Nephron progenitor cell (in vitro differentiated cells): ENCODE data around the gene TIMM10B.

ENCODE experiments used
- DNase-seq: peaks from one replicate; pipeline ENCODE4 v3.0.0; 2021
- H3K27ac Mint-ChIP-seq: 2 replicates; pipeline ENCODE4 v1.8.0; 2021; ENCODE audit warnings: mild to moderate bottlenecking, moderate library complexity, mixed read lengths
- H3K27me3 Mint-ChIP-seq: 2 replicates; pipeline ENCODE4 v1.8.0; 2021; ENCODE audit warnings: mild to moderate bottlenecking, low read depth, mixed read lengths; ENCODE audit not compliant: poor library complexity
- H3K36me3 Mint-ChIP-seq: 2 replicates; pipeline ENCODE4 v1.8.0; 2021; ENCODE audit warnings: low read depth, mixed read lengths
- H3K4me1 Mint-ChIP-seq: 2 replicates; pipeline ENCODE4 v1.8.0; 2021; ENCODE audit warnings: mixed read lengths
- H3K4me3 Mint-ChIP-seq: 2 replicates; pipeline ENCODE4 v1.8.0; 2021; ENCODE audit warnings: mild to moderate bottlenecking, moderate library complexity, mixed read lengths
- H3K9me3 Mint-ChIP-seq: 2 replicates; pipeline ENCODE4 v1.8.0; 2021; ENCODE audit warnings: mild to moderate bottlenecking, moderate library complexity, mixed read lengths
- TF ChIP-seq, protein P1 (sequence below): fragments of 200-600 bp; sonication (generic); IDR thresholded peaks from 2 replicates; pipeline ENCODE4 v1.5.0; 2021; ENCODE audit warnings: antibody characterized with exemption

TIMM10B gene

DNA sequence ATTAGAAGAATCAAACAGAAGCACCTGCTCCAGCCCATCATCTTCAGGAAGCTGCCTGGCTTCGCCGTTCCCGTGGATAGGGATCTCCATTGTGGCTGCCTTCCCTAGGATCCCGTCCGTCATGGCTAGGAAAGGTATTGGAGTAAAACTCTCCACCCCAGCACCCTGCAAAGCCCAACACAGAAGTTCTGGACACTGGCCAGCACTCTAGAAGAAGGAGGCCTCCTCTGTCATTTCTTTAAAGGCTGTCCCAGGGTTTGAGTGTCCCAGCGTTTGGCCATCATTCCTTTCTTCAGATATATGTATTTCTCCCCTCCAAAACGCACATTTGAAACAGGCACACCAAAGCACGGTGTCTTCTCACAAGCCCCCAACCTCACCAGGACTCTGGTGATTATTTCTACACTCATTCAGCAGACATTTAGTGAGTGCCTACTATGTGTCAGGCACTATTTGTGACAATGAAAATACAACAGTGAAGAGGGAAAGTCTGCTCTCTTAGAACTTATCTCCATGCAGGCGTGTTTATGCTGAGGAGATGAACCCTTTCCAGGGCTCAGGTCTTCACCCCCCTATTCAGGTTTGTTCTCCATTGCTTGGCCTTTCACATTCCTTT, 894 bp upstream of the TIMM10B start:
- peaks cover 40% of the 10 kb centered on the region for H3K4me1 Mint-ChIP-seq
- peak overlapping the region; percentile 96 for H3K4me3 Mint-ChIP-seq
- H3K27ac Mint-ChIP-seq, result peak overlapping the region; percentile 98
- DNase-seq, result no peak
- TF ChIP-seq, protein P1, sequence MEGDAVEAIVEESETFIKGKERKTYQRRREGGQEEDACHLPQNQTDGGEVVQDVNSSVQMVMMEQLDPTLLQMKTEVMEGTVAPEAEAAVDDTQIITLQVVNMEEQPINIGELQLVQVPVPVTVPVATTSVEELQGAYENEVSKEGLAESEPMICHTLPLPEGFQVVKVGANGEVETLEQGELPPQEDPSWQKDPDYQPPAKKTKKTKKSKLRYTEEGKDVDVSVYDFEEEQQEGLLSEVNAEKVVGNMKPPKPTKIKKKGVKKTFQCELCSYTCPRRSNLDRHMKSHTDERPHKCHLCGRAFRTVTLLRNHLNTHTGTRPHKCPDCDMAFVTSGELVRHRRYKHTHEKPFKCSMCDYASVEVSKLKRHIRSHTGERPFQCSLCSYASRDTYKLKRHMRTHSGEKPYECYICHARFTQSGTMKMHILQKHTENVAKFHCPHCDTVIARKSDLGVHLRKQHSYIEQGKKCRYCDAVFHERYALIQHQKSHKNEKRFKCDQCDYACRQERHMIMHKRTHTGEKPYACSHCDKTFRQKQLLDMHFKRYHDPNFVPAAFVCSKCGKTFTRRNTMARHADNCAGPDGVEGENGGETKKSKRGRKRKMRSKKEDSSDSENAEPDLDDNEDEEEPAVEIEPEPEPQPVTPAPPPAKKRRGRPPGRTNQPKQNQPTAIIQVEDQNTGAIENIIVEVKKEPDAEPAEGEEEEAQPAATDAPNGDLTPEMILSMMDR, result no peak
- no peaks in the 10 kb centered on the region for H3K9me3 Mint-ChIP-seq
- H3K36me3 Mint-ChIP-seq, result peaks cover 34% of the 10 kb centered on the region
- H3K27me3 Mint-ChIP-seq, result no peaks in the 10 kb centered on the region

DNA sequence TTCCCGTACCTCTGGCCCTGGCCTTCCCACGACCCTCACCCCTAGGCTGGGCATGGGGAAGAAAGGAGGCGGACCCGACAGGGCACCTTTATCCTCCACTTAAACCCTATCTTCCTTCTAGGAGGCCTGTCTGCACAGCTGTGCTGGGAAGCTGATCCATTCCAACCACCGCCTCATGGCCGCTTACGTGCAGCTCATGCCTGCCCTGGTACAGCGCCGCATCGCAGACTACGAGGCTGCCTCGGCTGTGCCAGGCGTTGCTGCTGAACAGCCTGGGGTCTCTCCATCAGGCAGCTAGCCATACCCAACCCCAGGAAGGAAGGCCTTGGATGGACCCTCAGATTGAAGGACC, 599 bp downstream of the TIMM10B start:
- Mint-ChIP-seq H3K4me3 (peak overlapping the region; percentile 96), H3K4me1 (peaks cover 40% of the 10 kb centered on the region), H3K36me3 (peaks cover 34% of the 10 kb centered on the region), H3K27me3 (no peaks in the 10 kb centered on the region), H3K9me3 (no peaks in the 10 kb centered on the region), H3K27ac (peak overlapping the region; percentile 98)
- no peak for DNase-seq
- TF ChIP-seq, protein P1, result no peak

DNA sequence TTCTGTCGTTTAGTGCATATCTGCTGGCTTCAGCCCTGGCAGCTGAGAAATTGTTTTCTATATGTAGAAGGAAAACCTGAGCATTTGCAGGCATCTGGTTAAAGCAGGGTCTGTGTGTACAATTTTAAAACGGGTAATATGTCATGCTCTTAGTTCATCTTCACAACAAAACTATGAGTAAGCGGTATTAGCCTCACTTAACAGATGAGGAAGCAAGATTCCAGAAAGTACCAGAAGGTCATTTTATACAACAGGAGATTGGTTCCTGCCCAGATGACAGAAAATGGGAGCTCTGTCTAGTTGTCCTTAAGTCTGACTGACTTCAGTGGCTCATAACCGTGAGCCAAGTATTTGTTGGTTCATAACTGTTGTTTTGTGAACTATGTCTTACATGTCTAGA, 1.1 kb downstream of the TIMM10B start:
- Mint-ChIP-seq H3K9me3 (no peaks in the 10 kb centered on the region), H3K36me3 (peaks cover 29% of the 10 kb centered on the region), H3K27me3 (no peaks in the 10 kb centered on the region), H3K27ac (peak overlapping the region; percentile 46), H3K4me1 (peaks cover 40% of the 10 kb centered on the region), H3K4me3 (peak overlapping the region; percentile 96)
- TF ChIP-seq, protein P1, result no peak
- DNase-seq, result no peak

DNA sequence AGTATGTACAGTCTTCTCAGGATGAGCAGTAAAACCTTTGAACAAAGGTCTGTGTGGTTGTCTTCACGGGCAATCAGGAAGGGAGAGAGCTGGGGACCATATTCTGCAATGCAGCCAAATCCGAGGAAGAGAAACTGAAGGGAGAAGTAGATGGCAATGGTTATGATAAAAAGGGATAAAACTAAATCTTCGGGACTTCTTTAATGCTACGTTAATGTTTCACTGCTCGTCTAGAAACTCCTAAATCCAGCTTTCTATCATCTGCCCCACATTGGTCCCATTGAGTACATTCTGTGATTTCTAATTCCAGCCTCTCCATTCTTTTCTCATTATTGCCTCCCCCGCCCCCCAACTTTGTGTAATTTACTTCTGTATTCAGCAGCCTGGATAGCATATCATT, 1.7 kb downstream of the TIMM10B start:
- H3K9me3 Mint-ChIP-seq, result no peaks in the 10 kb centered on the region

DNA sequence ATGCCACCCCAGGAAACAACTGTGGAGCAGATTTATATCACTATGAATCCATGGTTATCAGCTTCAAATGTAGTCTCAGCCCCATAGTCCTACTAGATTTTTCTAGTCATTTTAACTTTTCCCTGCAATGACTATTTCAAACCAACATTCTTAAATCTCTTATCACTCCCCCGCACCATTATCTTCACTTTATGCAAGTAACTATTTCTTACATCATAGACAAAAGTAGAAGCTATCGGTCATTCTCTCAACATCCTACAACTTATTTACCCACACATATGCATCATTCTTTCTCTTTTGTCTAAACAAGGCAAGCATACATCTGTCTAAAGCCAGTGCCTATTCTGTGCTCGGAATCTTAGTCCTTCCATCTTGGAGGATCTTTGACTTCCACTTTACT, 4.4 kb downstream of the TIMM10B start:
- Mint-ChIP-seq H3K4me1 (peaks cover 23% of the 10 kb centered on the region), H3K27me3 (no peaks in the 10 kb centered on the region), H3K27ac (no peak overlapping the region), H3K36me3 (peaks cover 19% of the 10 kb centered on the region), H3K4me3 (no peak overlapping the region), H3K9me3 (no peaks in the 10 kb centered on the region)
- no peak for DNase-seq
- TF ChIP-seq, protein P1, result no peak

More for the DNA sequence above, 1.7 kb downstream of the TIMM10B start:
- H3K27me3 Mint-ChIP-seq, result no peaks in the 10 kb centered on the region
- H3K4me1 Mint-ChIP-seq, result peaks cover 40% of the 10 kb centered on the region
- no peak for DNase-seq
- H3K4me3 Mint-ChIP-seq, result peak overlapping the region; percentile 96
- peaks cover 25% of the 10 kb centered on the region for H3K36me3 Mint-ChIP-seq
- TF ChIP-seq, protein P1, result no peak
- H3K27ac Mint-ChIP-seq, result peak overlapping the region; percentile 46

DNA sequence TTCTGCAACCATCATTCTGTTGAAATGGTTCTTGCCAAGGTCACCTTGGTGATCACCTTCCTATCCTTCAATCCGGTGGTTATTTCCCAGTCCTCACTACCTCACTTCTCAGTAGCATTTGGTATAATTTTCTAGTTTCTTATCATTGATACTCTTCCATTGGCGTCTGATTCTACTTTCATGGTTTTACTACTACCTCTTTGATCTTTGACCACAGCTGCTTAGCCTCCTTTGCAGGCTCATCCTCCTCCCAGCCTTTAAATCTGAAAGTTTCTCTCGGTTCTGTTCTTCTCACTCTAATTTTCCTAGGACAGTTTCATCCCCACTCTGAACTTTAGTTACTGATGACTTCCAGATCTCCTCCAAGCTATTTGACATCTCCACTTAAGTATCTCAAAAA, 5.0 kb downstream of the TIMM10B start:
- no peak for DNase-seq
- no peak overlapping the region for H3K27ac Mint-ChIP-seq
- no peak overlapping the region for H3K4me3 Mint-ChIP-seq
- peaks cover 19% of the 10 kb centered on the region for H3K36me3 Mint-ChIP-seq
- no peaks in the 10 kb centered on the region for H3K9me3 Mint-ChIP-seq
- peaks cover 17% of the 10 kb centered on the region for H3K4me1 Mint-ChIP-seq
- TF ChIP-seq, protein P1, result no peak
- H3K27me3 Mint-ChIP-seq, result no peaks in the 10 kb centered on the region
